RWPE2 (cell line): ENCODE results near the gene SPON1.

Experiments used
- ATAC-seq: fragments of 200-7000 bp; cut with Tn5 transposase; 3 replicates; pipeline ENCODE4 v1.9.1; 2021; ENCODE audit warnings: low read depth
- DNase-seq: peaks from one replicate; pipeline ENCODE4 v3.0.0-alpha.2; 2020; ENCODE audit warnings: low spot score
- H3K27ac ChIP-seq: fragments of 450-650 bp; 2 replicates; pipeline ENCODE4 v1.5.1; 2017; ENCODE audit warnings: mild to moderate bottlenecking; ENCODE audit not compliant: poor library complexity, severe bottlenecking
- H3K27me3 ChIP-seq: fragments of 250-450 bp; sonication (Bioruptor Pico); 2 replicates; pipeline ENCODE4 v1.5.1; 2021; ENCODE audit warnings: mild to moderate bottlenecking, moderate library complexity; ENCODE audit not compliant: insufficient read depth, poor library complexity, severe bottlenecking
- H3K36me3 ChIP-seq: fragments of 250-450 bp; sonication (Bioruptor Pico); 2 replicates; pipeline ENCODE4 v1.5.1; 2020; ENCODE audit warnings: low read depth, mild to moderate bottlenecking, moderate library complexity
- H3K4me1 ChIP-seq: fragments of 250-450 bp; sonication (Bioruptor Pico); 2 replicates; pipeline ENCODE4 v1.5.1; 2021; ENCODE audit warnings: mild to moderate bottlenecking, moderate library complexity; ENCODE audit not compliant: insufficient read depth, poor library complexity, severe bottlenecking
- H3K4me3 ChIP-seq: fragments of 250-450 bp; sonication (Bioruptor Pico); 2 replicates; pipeline ENCODE4 v1.5.1; 2021; ENCODE audit warnings: mild to moderate bottlenecking, moderate library complexity; ENCODE audit not compliant: severe bottlenecking
- H3K9me3 ChIP-seq: fragments of 250-450 bp; sonication (Bioruptor Pico); 2 replicates; pipeline ENCODE4 v1.5.1; 2021; ENCODE audit warnings: mild to moderate bottlenecking, moderate library complexity; ENCODE audit not compliant: severe bottlenecking
- TF ChIP-seq, protein P1 (sequence below): fragments of 450-650 bp; IDR thresholded peaks from one replicate; pipeline ENCODE4 v1.5.1; 2017; ENCODE audit warnings: mild to moderate bottlenecking, moderate library complexity; ENCODE audit not compliant: poor library complexity, severe bottlenecking

SPON1 gene

DNA sequence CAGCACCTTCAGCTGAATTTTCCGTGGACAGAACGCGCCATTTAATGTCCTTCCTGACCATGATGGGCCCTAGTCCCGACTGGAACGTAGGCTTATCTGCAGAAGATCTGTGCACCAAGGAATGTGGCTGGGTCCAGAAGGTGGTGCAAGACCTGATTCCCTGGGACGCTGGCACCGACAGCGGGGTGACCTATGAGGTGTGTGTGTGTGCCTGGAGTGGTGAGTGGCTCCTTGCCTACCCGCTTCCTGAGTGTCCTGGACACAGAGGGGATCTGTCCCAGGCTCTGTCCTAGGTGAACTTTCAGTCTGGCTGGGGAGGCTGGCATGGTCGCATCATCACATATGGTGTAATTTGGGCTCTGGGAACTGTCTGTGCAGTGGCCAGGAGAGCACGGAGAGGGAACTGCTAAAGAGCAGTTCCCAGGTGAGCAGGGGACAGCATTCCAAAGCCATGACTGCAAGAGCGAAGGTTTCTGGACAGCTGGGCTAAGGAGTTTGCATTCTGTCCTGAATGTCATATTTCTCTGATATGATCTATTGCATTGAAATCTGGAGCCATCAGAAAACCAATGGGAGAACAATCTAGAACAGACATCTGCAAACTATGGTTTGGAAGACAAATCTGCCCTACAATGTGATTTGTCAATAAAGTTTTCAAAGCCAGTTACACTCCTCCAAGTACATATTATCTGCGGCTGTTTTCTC lies 292.2 kb downstream of the SPON1 start:
- Histone ChIP-seq H3K36me3 (no peaks in the 10 kb centered on the region), H3K27me3 (no peaks in the 10 kb centered on the region), H3K4me1 (peaks cover 4% of the 10 kb centered on the region), H3K4me3 (no peak overlapping the region), H3K9me3 (no peaks in the 10 kb centered on the region), H3K27ac (no peak overlapping the region)
- DNase-seq (no peak), ATAC-seq (no peak; the same call in 2 of the 3 replicates)
- TF ChIP-seq, protein P1, sequence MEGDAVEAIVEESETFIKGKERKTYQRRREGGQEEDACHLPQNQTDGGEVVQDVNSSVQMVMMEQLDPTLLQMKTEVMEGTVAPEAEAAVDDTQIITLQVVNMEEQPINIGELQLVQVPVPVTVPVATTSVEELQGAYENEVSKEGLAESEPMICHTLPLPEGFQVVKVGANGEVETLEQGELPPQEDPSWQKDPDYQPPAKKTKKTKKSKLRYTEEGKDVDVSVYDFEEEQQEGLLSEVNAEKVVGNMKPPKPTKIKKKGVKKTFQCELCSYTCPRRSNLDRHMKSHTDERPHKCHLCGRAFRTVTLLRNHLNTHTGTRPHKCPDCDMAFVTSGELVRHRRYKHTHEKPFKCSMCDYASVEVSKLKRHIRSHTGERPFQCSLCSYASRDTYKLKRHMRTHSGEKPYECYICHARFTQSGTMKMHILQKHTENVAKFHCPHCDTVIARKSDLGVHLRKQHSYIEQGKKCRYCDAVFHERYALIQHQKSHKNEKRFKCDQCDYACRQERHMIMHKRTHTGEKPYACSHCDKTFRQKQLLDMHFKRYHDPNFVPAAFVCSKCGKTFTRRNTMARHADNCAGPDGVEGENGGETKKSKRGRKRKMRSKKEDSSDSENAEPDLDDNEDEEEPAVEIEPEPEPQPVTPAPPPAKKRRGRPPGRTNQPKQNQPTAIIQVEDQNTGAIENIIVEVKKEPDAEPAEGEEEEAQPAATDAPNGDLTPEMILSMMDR = no peak

DNA sequence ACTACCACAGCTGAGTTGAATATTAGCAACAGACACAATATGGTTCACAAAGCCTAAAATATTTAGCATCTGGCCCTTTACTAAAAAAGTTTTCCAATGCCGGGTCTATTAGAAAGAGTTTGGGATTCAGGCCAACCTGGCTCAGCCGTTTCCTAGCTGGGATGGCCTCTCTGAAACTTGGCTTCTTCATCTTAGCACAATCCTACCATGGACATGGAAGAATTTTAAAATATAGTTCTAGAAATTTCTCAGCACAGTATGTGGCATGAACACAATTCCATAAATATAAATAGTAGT lies 292.7 kb downstream of the SPON1 start:
- no peaks in the 10 kb centered on the region for H3K27me3 ChIP-seq
- no peaks in the 10 kb centered on the region for H3K36me3 ChIP-seq
- H3K4me3 ChIP-seq = no peak overlapping the region
- DNase-seq (no peak), ATAC-seq (no peak)
- no peaks in the 10 kb centered on the region for H3K9me3 ChIP-seq
- peaks cover 4% of the 10 kb centered on the region for H3K4me1 ChIP-seq
- TF ChIP-seq, protein P1 = no peak
- no peak overlapping the region for H3K27ac ChIP-seq

DNA sequence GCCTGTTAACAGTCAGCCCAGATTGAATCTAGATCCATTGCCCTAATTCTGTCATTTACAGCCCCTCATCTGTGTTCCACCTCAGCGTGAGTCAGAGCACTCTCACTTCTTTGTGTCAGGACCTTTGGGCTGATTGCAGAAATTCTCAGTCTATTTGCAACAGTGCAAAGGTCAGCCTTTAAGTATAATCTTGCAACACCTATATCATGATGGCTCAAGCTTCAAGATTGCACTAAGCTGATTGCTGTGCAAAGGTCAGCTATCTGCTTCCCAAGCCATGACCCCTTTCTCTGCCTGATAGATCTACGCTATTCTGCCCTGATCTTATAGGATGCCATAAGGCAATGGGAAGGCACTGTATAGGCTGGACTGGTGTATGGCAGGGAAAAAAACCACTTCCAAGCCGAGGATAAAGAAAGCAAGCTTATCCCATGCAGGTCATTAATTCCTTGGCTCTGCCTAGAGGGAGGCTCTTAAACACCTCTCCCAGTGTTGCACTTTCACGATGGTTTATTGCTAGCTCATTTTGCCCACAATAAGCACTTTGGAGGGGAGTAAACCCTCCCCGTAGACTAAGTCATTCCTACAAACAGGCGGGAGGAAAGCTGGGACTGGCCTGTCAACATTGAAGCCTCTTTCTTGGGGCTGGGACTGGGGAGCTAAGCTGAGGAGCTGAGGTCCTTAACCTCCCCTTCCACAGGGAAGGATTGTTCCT lies 295.9 kb downstream of the SPON1 start:
- no peaks in the 10 kb centered on the region for H3K36me3 ChIP-seq
- no peak overlapping the region for H3K27ac ChIP-seq
- DNase-seq (no peak), ATAC-seq (peak; percentile 74)
- H3K27me3 ChIP-seq = no peaks in the 10 kb centered on the region
- H3K9me3 ChIP-seq = no peaks in the 10 kb centered on the region
- H3K4me3 ChIP-seq = no peak overlapping the region
- TF ChIP-seq, protein P1 = no peak
- peaks cover 4% of the 10 kb centered on the region for H3K4me1 ChIP-seq

DNA sequence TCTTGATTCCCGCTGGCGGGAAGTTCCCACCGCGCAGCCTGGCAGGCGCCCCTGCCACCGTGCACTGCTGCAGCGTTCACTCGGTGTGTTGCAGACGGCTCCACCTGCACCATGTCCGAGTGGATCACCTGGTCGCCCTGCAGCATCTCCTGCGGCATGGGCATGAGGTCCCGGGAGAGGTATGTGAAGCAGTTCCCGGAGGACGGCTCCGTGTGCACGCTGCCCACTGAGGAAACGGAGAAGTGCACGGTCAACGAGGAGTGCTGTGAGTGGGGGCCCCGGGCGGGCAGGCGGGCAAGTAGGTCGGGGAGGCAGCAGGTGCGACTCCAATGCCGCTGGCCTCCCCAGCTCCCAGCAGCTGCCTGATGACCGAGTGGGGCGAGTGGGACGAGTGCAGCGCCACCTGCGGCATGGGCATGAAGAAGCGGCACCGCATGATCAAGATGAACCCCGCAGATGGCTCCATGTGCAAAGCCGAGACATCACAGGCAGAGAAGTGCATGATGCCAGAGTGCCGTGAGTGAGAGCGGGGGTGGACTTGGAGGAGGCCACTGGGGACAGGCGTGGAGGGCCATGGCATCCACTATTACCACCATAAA lies 296.8 kb downstream of the SPON1 start:
- no peak for ATAC-seq
- Histone ChIP-seq H3K4me1 (peaks cover 4% of the 10 kb centered on the region), H3K27me3 (no peaks in the 10 kb centered on the region), H3K36me3 (no peaks in the 10 kb centered on the region), H3K4me3 (no peak overlapping the region), H3K9me3 (no peaks in the 10 kb centered on the region), H3K27ac (no peak overlapping the region)
- TF ChIP-seq, protein P1 = no peak
- no peak for DNase-seq

DNA sequence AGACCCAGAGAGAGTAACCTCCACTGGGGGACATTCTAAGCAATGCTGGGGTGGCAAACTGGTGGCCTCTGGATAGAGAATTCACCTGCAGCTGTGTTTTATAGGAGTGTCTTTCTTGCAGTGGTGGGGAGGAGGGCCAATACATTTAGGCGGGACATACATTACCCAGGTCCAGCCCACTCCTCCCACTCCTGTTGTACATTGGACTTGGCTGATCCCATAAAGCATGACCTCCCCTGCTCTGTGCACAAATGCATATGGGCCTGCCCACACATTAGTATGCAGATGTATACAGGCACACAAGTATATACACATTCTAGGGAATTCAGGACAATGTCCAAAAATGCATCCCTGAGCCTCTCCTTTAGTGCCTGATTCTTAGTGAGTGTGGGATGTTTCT lies 297.4 kb downstream of the SPON1 start:
- Histone ChIP-seq H3K36me3 (no peaks in the 10 kb centered on the region), H3K9me3 (no peaks in the 10 kb centered on the region), H3K4me1 (peaks cover 4% of the 10 kb centered on the region), H3K27me3 (no peaks in the 10 kb centered on the region), H3K4me3 (no peak overlapping the region), H3K27ac (no peak overlapping the region)
- TF ChIP-seq, protein P1 = no peak
- ATAC-seq (no peak), DNase-seq (no peak)
